ENCODE results near the gene RARRES2.
"Not testable (repeated sequence)": the region's sequence is repeated elsewhere in the genome, so short reads cannot be mapped to it uniquely, and the experiment has no call there.

Gene RARRES2

GRCh38 chr7:150335774-150336112 lies 5.7 kb downstream of the RARRES2 start:
- DNase-seq = no peak

- no peak for DNase-seq
These were observed 6.2 kb downstream of the RARRES2 start for GRCh38 chr7:150335108-150335773.

GRCh38 chr7:150334108-150334507 lies 7.3 kb downstream of the RARRES2 start:
- no peak for DNase-seq

GRCh38 chr7:150333659-150334058 lies 7.8 kb downstream of the RARRES2 start:
- no peak for DNase-seq

GRCh38 chr7:150332852-150333635 lies 8.4 kb downstream of the RARRES2 start:
- DNase-seq = no peak

- DNase-seq = no peak
These were observed 11.1 kb downstream of the RARRES2 start for GRCh38 chr7:150330211-150330885.

- no peak for DNase-seq
These were observed 11.9 kb downstream of the RARRES2 start for GRCh38 chr7:150329331-150330120.

GRCh38 chr7:150327308-150327707 lies 14.1 kb downstream of the RARRES2 start:
- DNase-seq = no peak

- no peak for DNase-seq
These were observed 14.7 kb downstream of the RARRES2 start for GRCh38 chr7:150326657-150327268.

GRCh38 chr7:150325901-150326300 lies 15.5 kb downstream of the RARRES2 start:
- DNase-seq = no peak

- DNase-seq = peak; percentile 62 to 74
These were observed 16.3 kb downstream of the RARRES2 start for GRCh38 chr7:150325110-150325611.

GRCh38 chr7:150324373-150324961 lies 17.0 kb downstream of the RARRES2 start:
- DNase-seq = peak in 1 of 2 experiments; percentile 7

GRCh38 chr7:150323682-150324372 lies 17.6 kb downstream of the RARRES2 start:
- peak in 1 of 2 experiments; percentile 3 for DNase-seq

GRCh38 chr7:150322833-150323681 lies 18.4 kb downstream of the RARRES2 start, which contains the start of the genes ACTR3C and LRRC61:
Gene ACTR3C (minus strand): TSS chr7:150323545. CDS start chr7:150295296, 28,249 bp downstream.
Gene LRRC61 (plus strand): TSS chr7:150323355. CDS start chr7:150336862, 13,507 bp downstream.
- peak; percentile 21 to 37 for DNase-seq

GRCh38 chr7:150322114-150322832 lies 19.2 kb downstream of the RARRES2 start:
- DNase-seq = peak; percentile 37 to 46

- DNase-seq = no peak
These were observed 19.7 kb downstream of the RARRES2 start for GRCh38 chr7:150321788-150322113.

GRCh38 chr7:150317748-150318444 lies 23.5 kb downstream of the RARRES2 start:
- no peak for DNase-seq

GRCh38 chr7:150316987-150317386 lies 24.4 kb downstream of the RARRES2 start:
- DNase-seq = not testable (repeated sequence)
